Vagina (tissue), 2 donors: ENCODE data around the gene INSYN2A. TPM values are rescaled to one million over a fixed set of nuclear protein-coding genes. Genes with fewer than 3 reads are reported as not detected.

Source experiments
- DNase-seq, 2 donors: peaks; one replicate each; pipeline ENCODE4 v3.0.0-alpha.2; 2017; ENCODE audit errors: extremely low spot score in 2 of 2
- H3K27ac ChIP-seq: fragments of 200-600 bp; sonication (generic); one replicate; pipeline ENCODE4 v1.5.1; 2019
- H3K27me3 ChIP-seq: fragments of 200-600 bp; sonication (generic); one replicate; pipeline ENCODE4 v1.5.1; 2019
- H3K36me3 ChIP-seq, 2 donors: fragments of 200-600 bp; sonication (generic); one replicate each; pipeline ENCODE4 v1.5.1; 2017 to 2019
- H3K4me1 ChIP-seq: fragments of 200-600 bp; sonication (generic); one replicate; pipeline ENCODE4 v1.5.1; 2019
- H3K4me3 ChIP-seq, 2 donors: fragments of 200-600 bp; sonication (generic); 1 replicate in 1 of 2; 2 replicates in 1 of 2; pipeline ENCODE4 v1.5.1; 2016 to 2019
- H3K9me3 ChIP-seq: fragments of 200-600 bp; sonication (generic); one replicate; pipeline ENCODE4 v1.5.1; 2019
- CTCF ChIP-seq, 3 experiments: fragments of 450-650 bp in 2 of 3; fragments of 200-600 bp in 1 of 3; sonication (generic) in 1 of 3; IDR thresholded peaks; one replicate each; pipeline ENCODE4 v1.5.1; 2017 to 2019; ENCODE audit warnings: antibody characterized with exemption in 3 of 3, mild to moderate bottlenecking in 2 of 3, moderate library complexity in 2 of 3
- POLR2A ChIP-seq, 2 donors: fragments of 450-650 bp; IDR thresholded peaks; one replicate each; pipeline ENCODE4 v1.6.1; 2017; ENCODE audit warnings: antibody characterized with exemption in 2 of 2, mild to moderate bottlenecking in 2 of 2, moderate library complexity in 2 of 2
- POLR2AphosphoS5 ChIP-seq, 2 donors: sonication (generic); formaldehyde crosslinking; IDR thresholded peaks; one replicate each; pipeline ENCODE4 v1.9.0; 2017; ENCODE audit warnings: antibody characterized with exemption in 2 of 2, mild to moderate bottlenecking in 2 of 2, low read depth in 1 of 2; ENCODE audit not compliant: insufficient read depth in 1 of 2
- intact Hi-C: fragments of 100-400 bp; cut with DNase I; formaldehyde crosslinking; loops from one replicate; pipeline ENCODE4 v1.15.1; 2023
- total RNA-seq: library from RNA; depleted of rRNA; stranded (reverse); fragments of >200 nt; gene quantifications from one replicate; pipeline ENCODE4 v1.2.3, GENCODE V29; 2016

Gene INSYN2A
- total RNA-seq, 1 donor from 2014 or later: 0.25 TPM

- intact Hi-C loops: no loop called here
- no peak for TF ChIP-seq CTCF (IDR thresholded peaks at IDR 0.05)
- no peak for TF ChIP-seq POLR2A (IDR thresholded peaks at IDR 0.05)
- no peak for TF ChIP-seq POLR2AphosphoS5 (IDR thresholded peaks at IDR 0.05; ENCODE audit: insufficient read depth in 1 of 2, low read depth in 1 of 2)
- Histone ChIP-seq H3K9me3 (no peaks in the 10 kb centered on the region), H3K4me1 (no peaks in the 10 kb centered on the region), H3K4me3 (no peak overlapping the region), H3K27ac (no peak overlapping the region), H3K36me3 (no peaks in the 10 kb centered on the region), H3K27me3 (no peaks in the 10 kb centered on the region)
- no peak for DNase-seq
Measured at GRCh38 chr10:127148066-127148932, 48.1 kb downstream of the INSYN2A start.

- intact Hi-C loops: no loop called here
- Histone ChIP-seq H3K36me3 (no peaks in the 10 kb centered on the region), H3K27me3 (no peaks in the 10 kb centered on the region), H3K9me3 (no peaks in the 10 kb centered on the region), H3K27ac (no peak overlapping the region), H3K4me3 (no peak overlapping the region), H3K4me1 (no peaks in the 10 kb centered on the region)
- DNase-seq: no peak
- TF ChIP-seq POLR2A (IDR thresholded peaks at IDR 0.05) (no peak), CTCF (IDR thresholded peaks at IDR 0.05) (no peak), POLR2AphosphoS5 (IDR thresholded peaks at IDR 0.05; ENCODE audit: insufficient read depth in 1 of 2, low read depth in 1 of 2) (no peak)
Measured at GRCh38 chr10:127146661-127147060, 49.7 kb downstream of the INSYN2A start.
